ENCODE results near the gene PLXNB1.
A peak's percentile ranks its signal among the peaks of the same experiment; 100 is the strongest.
"Not testable (repeated sequence)": the region's sequence is repeated elsewhere in the genome, so short reads cannot be mapped to it uniquely, and the experiment has no call there.

PLXNB1 gene, protein sequence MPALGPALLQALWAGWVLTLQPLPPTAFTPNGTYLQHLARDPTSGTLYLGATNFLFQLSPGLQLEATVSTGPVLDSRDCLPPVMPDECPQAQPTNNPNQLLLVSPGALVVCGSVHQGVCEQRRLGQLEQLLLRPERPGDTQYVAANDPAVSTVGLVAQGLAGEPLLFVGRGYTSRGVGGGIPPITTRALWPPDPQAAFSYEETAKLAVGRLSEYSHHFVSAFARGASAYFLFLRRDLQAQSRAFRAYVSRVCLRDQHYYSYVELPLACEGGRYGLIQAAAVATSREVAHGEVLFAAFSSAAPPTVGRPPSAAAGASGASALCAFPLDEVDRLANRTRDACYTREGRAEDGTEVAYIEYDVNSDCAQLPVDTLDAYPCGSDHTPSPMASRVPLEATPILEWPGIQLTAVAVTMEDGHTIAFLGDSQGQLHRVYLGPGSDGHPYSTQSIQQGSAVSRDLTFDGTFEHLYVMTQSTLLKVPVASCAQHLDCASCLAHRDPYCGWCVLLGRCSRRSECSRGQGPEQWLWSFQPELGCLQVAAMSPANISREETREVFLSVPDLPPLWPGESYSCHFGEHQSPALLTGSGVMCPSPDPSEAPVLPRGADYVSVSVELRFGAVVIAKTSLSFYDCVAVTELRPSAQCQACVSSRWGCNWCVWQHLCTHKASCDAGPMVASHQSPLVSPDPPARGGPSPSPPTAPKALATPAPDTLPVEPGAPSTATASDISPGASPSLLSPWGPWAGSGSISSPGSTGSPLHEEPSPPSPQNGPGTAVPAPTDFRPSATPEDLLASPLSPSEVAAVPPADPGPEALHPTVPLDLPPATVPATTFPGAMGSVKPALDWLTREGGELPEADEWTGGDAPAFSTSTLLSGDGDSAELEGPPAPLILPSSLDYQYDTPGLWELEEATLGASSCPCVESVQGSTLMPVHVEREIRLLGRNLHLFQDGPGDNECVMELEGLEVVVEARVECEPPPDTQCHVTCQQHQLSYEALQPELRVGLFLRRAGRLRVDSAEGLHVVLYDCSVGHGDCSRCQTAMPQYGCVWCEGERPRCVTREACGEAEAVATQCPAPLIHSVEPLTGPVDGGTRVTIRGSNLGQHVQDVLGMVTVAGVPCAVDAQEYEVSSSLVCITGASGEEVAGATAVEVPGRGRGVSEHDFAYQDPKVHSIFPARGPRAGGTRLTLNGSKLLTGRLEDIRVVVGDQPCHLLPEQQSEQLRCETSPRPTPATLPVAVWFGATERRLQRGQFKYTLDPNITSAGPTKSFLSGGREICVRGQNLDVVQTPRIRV (N-terminal part only)

DNA sequence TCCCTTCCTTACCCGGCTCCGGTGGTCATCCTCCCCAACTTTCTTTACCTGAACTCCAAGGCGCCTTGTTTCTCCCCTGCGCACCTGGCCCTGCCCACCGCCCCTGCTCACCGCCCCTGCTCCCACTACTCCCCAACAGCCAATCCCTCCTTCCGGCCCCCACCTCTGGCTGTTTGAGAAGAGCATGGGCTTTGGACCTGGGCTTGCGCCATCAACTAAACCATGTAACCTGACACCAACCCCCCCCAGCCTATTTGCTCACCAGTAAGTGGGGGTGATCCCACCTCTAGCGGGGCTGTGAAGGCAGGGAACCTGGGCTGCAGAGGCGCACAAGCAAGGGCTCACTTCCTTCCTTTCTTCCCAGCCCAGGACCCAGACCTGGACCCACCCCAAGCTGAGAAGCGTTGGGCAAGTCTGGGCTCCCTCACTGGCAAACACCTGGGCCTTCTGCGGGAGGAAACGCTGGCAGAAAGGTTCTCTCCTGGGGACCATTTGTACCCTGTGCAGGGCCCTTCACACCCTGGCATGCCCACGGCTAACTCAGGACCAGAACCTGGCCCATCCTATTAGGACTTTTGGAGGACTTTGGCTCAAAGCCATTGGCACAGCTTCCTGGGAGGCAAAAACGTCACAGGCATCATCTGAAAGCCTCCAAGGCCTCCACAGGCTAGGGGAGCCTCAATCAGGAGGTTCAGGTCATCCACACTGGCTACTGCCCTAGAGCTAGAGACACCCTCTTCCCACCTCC lies at the start of gene PLXNB1:
Gene PLXNB1, minus strand, starts transcription at position 127 of the 748 bp plus-strand sequence. CDS start 5,475 bp downstream, outside the sequence.
- DNase-seq (ENCODE audit: low read depth in 3 of 3), result no peak

DNA sequence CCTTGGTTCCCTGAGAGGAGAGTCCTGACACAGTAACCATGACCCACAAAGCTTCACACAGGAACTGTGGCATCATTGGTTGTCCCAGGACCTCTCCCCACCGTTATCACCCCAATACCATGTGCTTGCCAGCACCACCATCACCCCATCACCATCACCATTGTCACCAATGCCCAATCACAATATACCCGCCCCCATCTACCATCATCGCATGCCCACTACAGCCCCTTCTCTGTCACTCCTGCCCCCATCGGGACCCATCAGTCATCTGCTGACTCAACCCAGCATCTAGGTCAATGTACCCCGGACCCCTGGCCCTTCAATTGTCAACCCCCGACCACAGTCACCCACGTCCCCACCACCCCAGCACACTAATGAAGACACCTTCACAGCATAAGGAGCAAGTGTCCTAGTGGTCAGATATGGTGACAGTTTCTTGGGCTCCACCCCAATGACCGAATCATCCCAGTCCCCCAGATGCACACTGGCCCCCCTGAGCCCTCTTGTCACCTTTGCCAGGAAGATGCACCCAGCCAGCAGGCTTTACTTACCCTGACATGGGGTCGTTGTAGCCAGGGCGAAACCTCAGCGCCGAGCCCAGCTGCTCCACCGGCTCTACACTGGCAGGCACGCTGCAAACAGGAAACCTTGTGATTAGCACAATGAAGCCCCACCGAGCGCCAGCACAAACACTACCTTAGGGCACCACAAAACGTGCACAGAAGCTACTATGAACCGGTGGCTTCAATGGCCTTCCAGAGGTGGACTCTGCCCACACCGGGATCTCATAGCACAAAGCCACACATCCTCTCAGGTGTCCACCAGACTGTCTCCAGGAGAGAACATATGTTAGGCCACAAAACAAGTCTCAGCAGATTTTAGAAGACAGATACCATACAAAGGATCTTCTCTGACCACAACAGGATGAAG lies 49.0 kb upstream of the PLXNB1 start:
- peak in 1 of 3 experiments; percentile 37 for DNase-seq (ENCODE audit: low read depth in 3 of 3)

DNA sequence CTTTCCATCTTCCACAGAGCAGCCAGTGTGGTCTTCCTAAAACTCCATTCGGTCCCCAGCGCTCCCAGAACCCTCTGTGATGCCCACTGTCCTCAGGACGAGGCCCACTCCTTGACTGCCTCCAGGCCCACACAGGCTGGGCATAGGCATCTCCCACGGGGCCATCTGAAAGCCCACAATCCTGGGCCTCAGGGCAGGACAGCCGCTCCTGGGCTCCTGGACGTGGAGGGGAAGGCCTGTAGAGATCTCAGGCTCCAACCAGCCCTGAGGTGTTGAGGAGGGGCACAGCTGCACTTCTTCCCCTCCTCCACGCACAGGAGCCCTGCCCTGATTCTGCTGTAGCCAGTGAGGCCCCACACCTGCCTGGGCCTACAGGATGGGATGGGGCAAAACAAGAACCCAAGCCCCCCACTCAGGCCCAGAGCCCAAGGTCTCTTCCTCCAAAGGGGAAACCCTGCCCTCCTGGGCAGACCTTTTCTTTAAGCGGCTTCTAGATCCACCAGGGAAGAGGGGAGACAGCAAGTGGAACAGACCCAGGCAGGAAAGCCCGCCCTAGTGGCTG lies 48.2 kb upstream of the PLXNB1 start:
- no peak for DNase-seq (ENCODE audit: low read depth in 3 of 3)

DNA sequence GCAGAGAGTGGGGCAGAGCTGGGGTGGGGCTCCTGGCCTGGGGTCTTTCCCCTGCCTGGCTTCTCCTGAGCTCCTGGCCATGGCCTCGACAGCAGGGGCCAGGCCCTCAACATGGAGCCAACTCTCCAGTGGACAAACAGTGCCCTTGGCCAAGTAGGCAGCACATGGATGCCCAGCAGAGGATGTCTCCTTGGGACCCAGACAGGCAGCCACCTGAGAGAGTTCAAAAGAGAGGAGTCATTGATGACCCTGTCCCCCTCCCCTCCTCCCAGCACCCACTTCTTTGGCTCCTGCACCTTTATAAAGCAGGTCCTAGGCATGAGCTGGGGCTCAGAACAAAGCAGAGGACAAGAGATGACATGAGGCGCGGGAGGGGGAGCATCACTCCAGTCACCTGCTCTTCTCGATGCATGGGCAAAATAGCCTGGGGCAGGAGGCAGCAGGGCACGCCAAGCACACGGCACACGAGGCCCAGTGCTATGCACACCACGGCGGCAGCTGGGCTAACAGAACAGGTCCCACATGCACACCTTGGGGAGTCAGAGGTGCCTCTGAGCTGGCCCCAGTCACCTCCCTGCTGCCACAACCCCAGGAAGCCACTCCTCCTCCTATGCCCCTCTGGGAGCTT lies 46.7 kb upstream of the PLXNB1 start:
- no peak for DNase-seq (ENCODE audit: low read depth in 3 of 3)

DNA sequence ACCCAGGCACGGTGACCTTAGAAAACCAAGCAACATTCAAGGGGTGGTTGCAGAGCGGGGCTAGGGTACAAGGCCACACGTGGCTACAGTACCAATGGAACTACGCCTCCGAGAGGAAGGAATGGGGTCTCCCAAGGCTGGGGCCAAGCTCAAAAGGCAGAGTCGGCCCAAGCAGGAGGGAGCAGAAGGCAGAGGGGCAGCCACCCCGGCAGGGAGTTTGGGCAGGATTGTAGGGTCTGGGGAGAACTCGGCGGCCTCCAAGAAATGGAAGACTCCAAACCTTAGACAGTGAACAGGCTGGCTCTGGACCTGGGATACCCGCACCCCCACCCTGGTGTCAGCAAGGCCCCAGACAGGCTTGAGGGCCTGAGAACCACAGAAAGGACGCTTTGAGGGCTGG lies 45.3 kb upstream of the PLXNB1 start:
- no peak for DNase-seq (ENCODE audit: low read depth in 3 of 3)

DNA sequence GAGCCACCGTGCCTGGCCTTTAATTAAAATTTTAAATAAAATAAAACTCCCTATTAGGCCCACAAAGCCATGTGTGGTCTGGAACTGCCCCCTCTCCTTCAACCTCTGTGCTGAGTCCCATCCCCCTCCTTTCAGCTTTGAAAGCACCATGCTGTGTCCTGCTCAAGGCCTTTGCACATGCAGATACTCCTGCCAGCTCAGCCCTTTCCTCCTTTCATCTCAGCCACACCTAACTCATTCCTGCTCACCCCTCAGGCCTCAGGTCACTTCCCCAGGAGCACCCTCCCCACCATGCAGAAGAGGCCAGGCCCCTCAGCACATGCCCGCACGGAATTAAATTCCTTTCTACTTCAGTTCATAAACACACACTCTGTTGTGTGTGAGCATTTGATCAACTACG lies 44.7 kb upstream of the PLXNB1 start:
- no peak for DNase-seq (ENCODE audit: low read depth in 3 of 3)

DNA sequence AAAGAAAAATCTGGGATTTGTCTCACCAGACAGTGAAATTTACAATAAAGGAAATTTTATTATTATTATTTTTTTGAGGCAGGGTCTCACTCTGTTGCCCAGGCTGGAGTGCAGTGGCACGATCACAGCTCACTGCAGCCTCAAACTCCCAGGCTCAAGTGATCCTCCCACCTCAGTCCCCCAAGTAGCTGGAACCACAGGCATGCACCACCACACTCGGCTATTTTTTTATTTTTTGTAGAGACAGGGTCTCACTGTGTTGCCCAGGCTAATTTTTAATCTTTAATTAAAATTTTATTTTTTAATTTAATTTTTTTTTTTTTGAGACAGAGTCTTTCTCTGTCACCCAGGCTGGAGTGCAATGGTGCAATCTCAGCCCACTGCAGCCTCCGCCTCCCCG lies 44.1 kb upstream of the PLXNB1 start:
- DNase-seq (ENCODE audit: low read depth in 3 of 3), result not testable (repeated sequence)

DNA sequence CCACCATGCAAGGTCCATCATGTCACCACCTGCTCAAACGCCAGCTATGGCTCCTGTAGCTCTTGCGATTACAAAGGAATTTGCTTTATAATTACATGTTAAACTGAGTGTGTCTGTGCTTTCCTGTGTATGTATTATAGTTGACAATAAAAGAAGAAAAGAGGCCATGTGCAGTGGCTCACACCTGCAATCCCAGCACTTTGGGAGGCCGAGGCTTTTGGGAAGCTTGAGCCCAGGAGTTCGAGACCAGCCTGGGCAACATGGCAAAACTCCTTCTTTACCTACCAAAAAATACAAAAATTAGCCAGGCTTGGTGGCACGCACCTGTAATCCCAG lies 43.7 kb upstream of the PLXNB1 start:
- no peak for DNase-seq (ENCODE audit: low read depth in 3 of 3)

DNA sequence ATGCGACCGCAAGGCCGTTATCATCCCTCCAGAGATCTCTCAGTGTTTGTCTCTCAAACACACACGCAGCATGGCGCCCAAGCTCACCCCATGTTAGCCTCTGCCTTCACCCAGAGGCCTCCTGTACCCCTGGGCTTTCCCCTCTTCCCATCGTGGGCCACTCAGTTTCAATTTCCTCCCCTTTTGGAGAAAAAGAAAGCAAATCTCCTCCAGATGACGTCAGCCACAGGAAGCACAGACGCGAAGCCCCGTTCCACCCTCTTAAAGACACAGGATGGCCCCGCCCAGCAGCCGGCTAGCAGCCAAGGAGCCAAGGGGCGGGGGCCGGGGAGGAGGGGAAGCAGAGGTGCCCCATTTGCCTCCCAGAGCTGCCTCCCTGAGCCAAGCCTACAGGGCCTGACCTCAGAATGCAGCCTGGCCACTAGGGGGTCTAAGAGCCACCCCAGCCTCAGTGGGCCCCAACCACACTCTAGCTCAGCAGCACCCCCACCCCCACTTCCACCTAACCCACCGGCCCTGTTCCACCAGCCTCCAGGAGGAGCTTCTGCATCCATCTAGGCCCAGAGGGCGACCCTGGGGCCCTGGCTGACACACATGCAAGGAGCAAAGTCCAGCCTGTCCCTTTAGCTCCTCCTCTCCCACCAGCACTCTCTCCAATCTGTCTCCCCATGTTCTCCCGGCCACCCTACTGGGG lies 43.2 kb upstream of the PLXNB1 start:
- peak; percentile 86 to 92 (median 92) for DNase-seq (ENCODE audit: low read depth in 3 of 3)

DNA sequence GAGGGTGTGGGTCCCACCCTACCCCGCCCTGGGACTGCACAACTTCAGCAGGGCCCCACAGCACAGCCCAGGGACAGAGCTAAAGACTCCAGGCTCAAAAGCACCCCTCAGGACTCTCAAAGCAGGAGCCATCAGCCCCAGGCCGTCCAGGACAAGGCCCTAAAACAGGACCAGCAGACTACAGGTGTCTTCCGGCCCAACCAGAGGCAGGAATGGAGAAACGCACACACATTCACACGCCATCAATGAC lies 42.7 kb upstream of the PLXNB1 start:
- no peak for DNase-seq (ENCODE audit: low read depth in 3 of 3)

DNA sequence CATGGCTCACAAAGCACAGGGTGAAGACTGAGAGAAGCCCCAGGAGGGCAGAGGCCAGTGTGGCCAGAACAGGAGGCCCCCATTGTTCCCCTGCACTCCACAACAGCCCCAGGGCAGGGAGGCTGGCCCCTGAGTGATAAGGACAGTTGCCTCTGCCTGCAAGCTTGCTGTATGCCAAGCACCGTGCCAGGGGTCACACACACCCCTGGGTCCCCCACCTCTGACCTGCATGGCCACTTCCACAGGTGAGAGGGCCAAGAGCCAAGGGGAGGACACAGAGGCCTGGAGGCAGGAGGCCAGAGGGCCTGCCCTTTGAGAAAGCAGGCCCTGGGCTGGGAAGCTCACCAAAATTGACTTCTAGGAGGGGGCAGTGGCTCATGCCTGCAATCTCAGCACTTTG lies 40.4 kb upstream of the PLXNB1 start:
- DNase-seq (ENCODE audit: low read depth in 3 of 3), result no peak

DNA sequence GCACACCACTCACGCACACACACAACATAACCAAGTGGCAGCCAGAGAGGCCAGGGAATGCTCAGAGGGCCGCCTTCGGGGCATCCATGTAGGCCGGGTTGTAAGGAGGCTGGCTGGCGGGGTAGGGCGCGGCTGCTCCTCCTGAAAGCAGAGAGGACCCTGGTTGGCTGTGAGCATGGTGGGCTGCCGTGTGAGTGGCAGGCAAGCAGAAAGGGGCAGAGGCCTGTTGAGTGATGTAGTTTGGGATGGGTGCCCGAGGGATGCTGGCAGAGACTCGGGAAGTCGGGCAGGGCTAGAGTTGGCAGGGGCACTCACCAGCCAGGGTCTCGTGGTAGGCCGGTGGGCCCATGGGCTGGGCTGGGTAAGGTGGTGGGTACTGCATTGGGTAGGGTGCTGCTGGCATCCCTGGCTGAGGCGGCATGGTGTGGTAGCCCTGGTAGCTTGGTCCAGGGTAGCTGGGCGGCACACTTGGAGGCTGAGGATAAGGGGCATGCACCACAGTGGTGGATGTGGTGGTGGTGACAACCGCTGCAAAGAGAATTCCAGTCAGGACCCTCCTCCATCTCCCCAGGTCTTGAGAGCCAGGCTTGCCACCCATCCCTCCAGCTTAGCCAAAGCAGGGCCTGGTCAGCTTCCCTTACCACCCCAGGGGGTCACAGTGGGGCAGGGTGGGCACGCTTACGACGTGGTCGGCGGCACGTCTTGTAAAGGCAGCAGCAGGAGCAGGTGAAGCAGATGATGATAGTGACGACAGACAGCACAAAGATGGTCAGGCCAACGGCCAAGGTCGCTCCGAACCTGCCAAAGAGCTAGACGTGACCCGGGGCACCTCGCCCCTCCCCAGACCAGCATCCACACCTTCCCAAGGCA lies 39.4 kb upstream of the PLXNB1 start:
- DNase-seq (ENCODE audit: low read depth in 3 of 3), result no peak

DNA sequence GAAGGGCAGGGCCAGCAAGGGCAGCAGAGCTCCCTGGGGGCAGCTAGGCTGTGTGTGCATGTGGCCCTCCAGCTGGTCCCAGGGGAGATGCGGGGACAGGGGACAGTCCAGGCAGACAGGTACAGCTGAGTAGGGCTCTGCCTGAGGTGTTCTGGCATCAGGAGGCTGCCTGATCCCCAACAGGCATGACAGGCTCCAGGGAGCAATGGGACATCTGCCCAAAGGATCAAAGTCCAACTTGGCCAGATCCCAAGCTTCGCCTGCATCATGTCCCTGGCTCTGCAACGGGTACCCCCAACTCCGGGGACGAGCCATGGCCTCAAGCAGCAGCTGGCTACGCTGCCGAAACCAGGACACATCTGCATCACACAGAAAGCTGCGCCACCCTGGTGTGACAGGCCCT lies 38.4 kb upstream of the PLXNB1 start:
- no peak for DNase-seq (ENCODE audit: low read depth in 3 of 3)

DNA sequence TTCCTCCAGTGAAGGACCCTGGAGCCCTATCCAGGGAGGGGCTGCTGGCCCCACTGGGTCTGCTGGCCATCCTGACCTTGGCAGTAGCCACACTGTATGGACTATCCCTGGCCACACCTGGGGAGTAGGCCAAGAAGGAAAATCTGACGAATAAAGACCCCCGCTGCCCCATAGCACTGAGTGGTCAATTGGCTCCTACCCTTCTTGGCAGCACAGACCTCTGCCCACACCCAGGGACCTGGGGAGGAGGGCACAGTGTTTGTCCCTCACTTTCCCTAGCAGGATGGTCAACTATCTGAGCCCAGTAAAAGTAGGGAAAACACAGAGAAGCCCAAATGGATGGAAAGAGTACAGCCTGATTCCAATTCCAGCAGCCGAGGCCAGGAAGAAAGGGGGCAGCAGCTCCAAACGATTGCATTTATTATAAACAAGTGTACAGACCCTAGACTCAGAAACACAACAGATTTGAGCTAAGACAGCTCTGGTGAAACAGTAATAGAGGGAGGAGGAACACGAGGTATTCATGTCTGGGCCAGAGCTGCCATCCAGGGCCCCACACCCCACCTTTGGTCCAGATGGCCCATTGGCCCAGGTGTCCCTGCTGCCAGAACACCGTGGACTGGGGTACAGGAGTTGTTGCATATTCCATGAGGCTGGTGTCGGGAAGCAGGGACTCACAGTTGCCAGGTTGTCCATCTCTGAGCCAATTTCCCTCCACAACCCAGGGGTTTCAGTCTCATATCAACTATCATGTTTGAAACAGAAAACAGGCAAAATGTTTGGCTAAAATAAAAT lies 37.8 kb upstream of the PLXNB1 start:
- DNase-seq (ENCODE audit: low read depth in 3 of 3), result no peak

DNA sequence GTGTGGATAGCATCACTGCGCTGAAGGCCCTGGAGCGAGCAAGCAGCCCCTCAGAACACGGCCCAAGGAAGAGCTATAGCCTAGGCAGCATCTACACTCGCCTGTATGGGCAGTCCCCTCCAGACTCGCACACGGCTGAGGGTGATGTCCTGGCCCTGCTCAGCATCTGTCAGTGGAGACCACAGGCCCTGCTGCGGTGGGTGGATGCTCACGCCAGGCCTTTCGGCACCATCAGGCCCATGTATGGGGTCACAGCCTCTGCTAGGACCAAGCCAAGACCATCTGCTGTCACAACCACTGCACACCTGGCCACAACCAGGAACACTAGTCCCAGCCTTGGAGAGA lies 37.2 kb upstream of the PLXNB1 start:
- no peak for DNase-seq (ENCODE audit: low read depth in 3 of 3)

DNA sequence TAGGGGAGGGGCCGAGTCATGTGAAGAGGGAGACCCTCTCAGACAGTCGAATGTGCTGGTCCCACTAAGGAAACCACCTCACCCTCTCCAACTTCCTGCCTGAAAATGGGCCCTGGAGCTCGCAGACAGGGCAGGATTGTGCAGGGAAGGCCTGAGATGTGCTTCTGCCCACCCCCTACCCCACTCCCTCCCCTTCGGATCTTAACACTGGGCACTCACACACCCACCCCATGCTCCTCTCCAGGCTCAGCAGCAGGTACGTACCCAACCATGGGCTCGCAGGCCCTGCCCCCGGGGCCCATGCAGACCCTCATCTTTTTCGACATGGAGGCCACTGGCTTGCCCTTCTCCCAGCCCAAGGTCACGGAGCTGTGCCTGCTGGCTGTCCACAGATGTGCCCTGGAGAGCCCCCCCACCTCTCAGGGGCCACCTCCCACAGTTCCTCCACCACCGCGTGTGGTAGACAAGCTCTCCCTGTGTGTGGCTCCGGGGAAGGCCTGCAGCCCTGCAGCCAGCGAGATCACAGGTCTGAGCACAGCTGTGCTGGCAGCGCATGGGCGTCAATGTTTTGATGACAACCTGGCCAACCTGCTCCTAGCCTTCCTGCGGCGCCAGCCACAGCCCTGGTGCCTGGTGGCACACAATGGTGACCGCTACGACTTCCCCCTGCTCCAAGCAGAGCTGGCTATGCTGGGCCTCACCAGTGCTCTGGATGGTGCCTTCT lies 36.7 kb upstream of the PLXNB1 start:
- no peak for DNase-seq (ENCODE audit: low read depth in 3 of 3)
